Activated B cell treated with CpG ODN at 0.5 μM for 24 hours (primary cell): ENCODE measurements around the gene PLS3. TPM values are rescaled to one million over a fixed set of nuclear protein-coding genes. Genes with fewer than 3 reads are reported as not detected.

ENCODE experiments used
- ATAC-seq: fragments of 200-7000 bp; cut with Tn5 transposase; one replicate; pipeline ENCODE4 v1.10.0; 2021; ENCODE audit warnings: low read depth, mild to moderate bottlenecking, moderate library complexity
- CTCF ChIA-PET: fragments of 350-600 bp; sonication (Branson Sonifier 250); formaldehyde crosslinking; loops from one replicate; lab custom pipeline; 2021; ENCODE audit warnings: antibody characterized with exemption; lab: Charles Lee
- POLR2A ChIA-PET: fragments of 350-600 bp; sonication (Branson Sonifier 250); formaldehyde crosslinking; loops from one replicate; lab custom pipeline; 2021; ENCODE audit warnings: antibody characterized with exemption; lab: Charles Lee
- DNase-seq: peaks from one replicate; pipeline ENCODE4 v3.0.0; 2022
- H3K27ac Mint-ChIP-seq: one replicate; pipeline ENCODE4 v1.8.0; 2020; ENCODE audit warnings: mixed read lengths
- H3K27me3 Mint-ChIP-seq: one replicate; pipeline ENCODE4 v1.8.0; 2021; ENCODE audit warnings: mixed read lengths
- H3K36me3 Mint-ChIP-seq: one replicate; pipeline ENCODE4 v1.8.0; 2021; ENCODE audit warnings: low read depth, mixed read lengths
- H3K4me1 Mint-ChIP-seq: one replicate; pipeline ENCODE4 v1.8.0; 2021; ENCODE audit warnings: mixed read lengths
- H3K4me3 Mint-ChIP-seq: one replicate; pipeline ENCODE4 v1.8.0; 2020; ENCODE audit warnings: mild to moderate bottlenecking, mixed read lengths
- H3K9me3 Mint-ChIP-seq: one replicate; pipeline ENCODE4 v1.8.0; 2020; ENCODE audit warnings: mixed read lengths
- intact Hi-C: fragments of 100-400 bp; cut with micrococcal nuclease; formaldehyde crosslinking; loops from one replicate; pipeline ENCODE4 v1.15.1; 2024
- total RNA-seq: library from RNA; stranded (reverse); gene quantifications from 2 replicates; pipeline ENCODE4 v1.2.3, GENCODE V29; 2022
- TF ChIP-seq, protein P1 (sequence below): fragments of 200-600 bp; IDR thresholded peaks from one replicate; pipeline ENCODE4 v1.8.0; 2022; ENCODE audit warnings: antibody characterized with exemption, mild to moderate bottlenecking

PLS3 gene
- total RNA-seq, 1 donor from 2014 or later, result not detected

DNA sequence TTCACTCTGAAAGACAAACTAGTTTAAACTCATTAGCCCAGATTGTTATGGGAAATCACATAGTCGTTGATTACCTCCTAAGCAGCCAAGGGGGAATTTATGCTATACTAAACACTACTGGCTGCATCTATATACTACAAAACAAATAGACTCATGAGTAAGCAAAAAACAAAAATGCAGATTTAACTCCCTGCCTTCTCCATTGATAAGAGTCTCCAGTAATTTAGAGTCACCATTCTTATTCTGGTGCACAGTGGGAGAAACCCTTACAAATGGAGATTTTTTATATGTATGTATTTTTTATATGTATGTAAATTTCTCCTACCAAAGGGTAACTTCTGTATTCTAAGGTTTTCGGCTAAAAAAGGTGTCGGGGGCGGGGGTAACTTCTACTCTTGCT, 126.6 kb downstream of the PLS3 start:
- ChIA-PET CTCF (no interaction called here), POLR2A (no interaction called here)
- H3K4me1 Mint-ChIP-seq, result no peaks in the 10 kb centered on the region
- intact Hi-C loops, result no loop called here
- no peaks in the 10 kb centered on the region for H3K9me3 Mint-ChIP-seq
- no peaks in the 10 kb centered on the region for H3K27me3 Mint-ChIP-seq
- H3K4me3 Mint-ChIP-seq, result no peak overlapping the region
- H3K36me3 Mint-ChIP-seq, result no peaks in the 10 kb centered on the region
- no peak for ATAC-seq
- DNase-seq, result no peak
- H3K27ac Mint-ChIP-seq, result no peak overlapping the region
- TF ChIP-seq, protein P1, sequence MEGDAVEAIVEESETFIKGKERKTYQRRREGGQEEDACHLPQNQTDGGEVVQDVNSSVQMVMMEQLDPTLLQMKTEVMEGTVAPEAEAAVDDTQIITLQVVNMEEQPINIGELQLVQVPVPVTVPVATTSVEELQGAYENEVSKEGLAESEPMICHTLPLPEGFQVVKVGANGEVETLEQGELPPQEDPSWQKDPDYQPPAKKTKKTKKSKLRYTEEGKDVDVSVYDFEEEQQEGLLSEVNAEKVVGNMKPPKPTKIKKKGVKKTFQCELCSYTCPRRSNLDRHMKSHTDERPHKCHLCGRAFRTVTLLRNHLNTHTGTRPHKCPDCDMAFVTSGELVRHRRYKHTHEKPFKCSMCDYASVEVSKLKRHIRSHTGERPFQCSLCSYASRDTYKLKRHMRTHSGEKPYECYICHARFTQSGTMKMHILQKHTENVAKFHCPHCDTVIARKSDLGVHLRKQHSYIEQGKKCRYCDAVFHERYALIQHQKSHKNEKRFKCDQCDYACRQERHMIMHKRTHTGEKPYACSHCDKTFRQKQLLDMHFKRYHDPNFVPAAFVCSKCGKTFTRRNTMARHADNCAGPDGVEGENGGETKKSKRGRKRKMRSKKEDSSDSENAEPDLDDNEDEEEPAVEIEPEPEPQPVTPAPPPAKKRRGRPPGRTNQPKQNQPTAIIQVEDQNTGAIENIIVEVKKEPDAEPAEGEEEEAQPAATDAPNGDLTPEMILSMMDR, result no peak

DNA sequence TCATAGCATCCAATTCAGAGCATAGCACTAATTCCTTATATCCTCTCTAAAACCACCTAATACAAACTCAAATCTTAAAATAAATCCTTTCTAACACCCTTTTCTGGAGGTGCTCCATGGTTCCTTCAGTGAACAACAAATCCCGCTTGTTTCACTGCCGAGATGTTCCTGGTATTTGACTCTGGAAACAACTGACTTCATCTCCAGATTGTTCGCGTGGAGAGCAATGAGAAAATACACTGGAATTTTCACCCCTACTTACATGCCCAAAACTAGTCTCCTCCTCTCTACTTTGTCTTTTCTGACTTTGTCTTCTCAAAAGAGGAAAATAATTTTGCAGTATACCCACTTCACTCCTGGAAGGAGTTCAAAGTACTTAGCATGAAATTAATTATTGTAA, 129.0 kb downstream of the PLS3 start:
- DNase-seq, result no peak
- CTCF ChIA-PET, result no interaction called here
- no peaks in the 10 kb centered on the region for H3K4me1 Mint-ChIP-seq
- no peak for ATAC-seq
- no peaks in the 10 kb centered on the region for H3K27me3 Mint-ChIP-seq
- intact Hi-C loops, result no loop called here
- TF ChIP-seq, protein P1, result no peak
- H3K36me3 Mint-ChIP-seq, result no peaks in the 10 kb centered on the region
- no peak overlapping the region for H3K27ac Mint-ChIP-seq
- POLR2A ChIA-PET, result no interaction called here
- H3K9me3 Mint-ChIP-seq, result no peaks in the 10 kb centered on the region
- H3K4me3 Mint-ChIP-seq, result no peak overlapping the region

- Mint-ChIP-seq H3K27me3 (no peaks in the 10 kb centered on the region), H3K4me1 (no peaks in the 10 kb centered on the region), H3K36me3 (no peaks in the 10 kb centered on the region), H3K9me3 (no peaks in the 10 kb centered on the region), H3K27ac (no peak overlapping the region), H3K4me3 (no peak overlapping the region)
- DNase-seq, result no peak
- CTCF ChIA-PET, result interaction anchor here (1.0 to 1.4 kb wide), 3 partner anchors 11 to 42 kb away, joined by 3 to 4 read pairs (median 3); no protein-coding TSS in a partner anchor
- ATAC-seq, result no peak
- intact Hi-C loops, result no loop called here
- TF ChIP-seq, protein P1, result no peak
- POLR2A ChIA-PET, result no interaction called here
These were observed 129.7 kb downstream of the PLS3 start for GRCh38 chrX:115690511-115691216.

GRCh38 chrX:115693476-115693875, 132.5 kb downstream of the PLS3 start:
- ATAC-seq, result no peak
- Mint-ChIP-seq H3K27ac (no peak overlapping the region), H3K4me3 (no peak overlapping the region), H3K9me3 (no peaks in the 10 kb centered on the region), H3K27me3 (no peaks in the 10 kb centered on the region), H3K4me1 (no peaks in the 10 kb centered on the region), H3K36me3 (no peaks in the 10 kb centered on the region)
- POLR2A ChIA-PET, result no interaction called here
- intact Hi-C loops, result no loop called here
- TF ChIP-seq, protein P1, result no peak
- CTCF ChIA-PET, result no interaction called here
- DNase-seq, result no peak

- no peak overlapping the region for H3K4me3 Mint-ChIP-seq
- DNase-seq, result no peak
- ChIA-PET POLR2A (no interaction called here), CTCF (no interaction called here)
- H3K27me3 Mint-ChIP-seq, result no peaks in the 10 kb centered on the region
- intact Hi-C loops, result no loop called here
- H3K4me1 Mint-ChIP-seq, result no peaks in the 10 kb centered on the region
- ATAC-seq, result no peak
- no peaks in the 10 kb centered on the region for H3K36me3 Mint-ChIP-seq
- TF ChIP-seq, protein P1, result no peak
- no peak overlapping the region for H3K27ac Mint-ChIP-seq
- no peaks in the 10 kb centered on the region for H3K9me3 Mint-ChIP-seq
These were observed 133.1 kb downstream of the PLS3 start for GRCh38 chrX:115694028-115694427.
